ENCODE measurements around the gene HOXD1. TPM values are rescaled to one million over a fixed set of nuclear protein-coding genes. Genes with fewer than 3 reads are reported as not detected.

Gene HOXD1
- total RNA-seq, 2 experiments from 2014 or later: not detected

DNA sequence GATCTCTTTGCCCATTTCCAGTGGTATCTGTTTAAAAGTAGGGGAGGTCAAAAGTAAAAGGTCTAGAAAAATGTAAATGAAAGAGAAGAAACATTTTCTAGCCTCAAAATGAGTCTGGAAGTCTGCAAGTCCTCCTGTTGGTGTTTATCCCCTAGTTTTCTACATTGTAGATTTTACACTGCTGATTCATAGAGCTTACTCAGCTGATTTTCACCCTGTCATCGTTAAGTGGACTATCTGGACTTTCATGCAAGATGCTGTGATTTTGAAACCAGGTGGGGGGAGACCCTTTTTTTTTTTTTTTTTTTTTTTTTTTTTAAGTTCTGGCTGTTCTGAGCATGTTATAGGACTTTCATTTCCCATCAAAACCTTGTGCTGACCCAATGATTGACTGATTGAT lies 21.1 kb upstream of the HOXD1 start:
- Mint-ChIP-seq H3K4me1 (peaks cover 1% of the 10 kb centered on the region), H3K4me3 (no peak overlapping the region), H3K27me3 (peaks cover 76% of the 10 kb centered on the region), H3K9me3 (peaks cover 2% of the 10 kb centered on the region), H3K27ac (no peak overlapping the region), H3K36me3 (no peaks in the 10 kb centered on the region)
- no peak for ATAC-seq (ENCODE audit: low read depth)
- POLR2A ChIA-PET: no interaction called here
- no peak for DNase-seq

DNA sequence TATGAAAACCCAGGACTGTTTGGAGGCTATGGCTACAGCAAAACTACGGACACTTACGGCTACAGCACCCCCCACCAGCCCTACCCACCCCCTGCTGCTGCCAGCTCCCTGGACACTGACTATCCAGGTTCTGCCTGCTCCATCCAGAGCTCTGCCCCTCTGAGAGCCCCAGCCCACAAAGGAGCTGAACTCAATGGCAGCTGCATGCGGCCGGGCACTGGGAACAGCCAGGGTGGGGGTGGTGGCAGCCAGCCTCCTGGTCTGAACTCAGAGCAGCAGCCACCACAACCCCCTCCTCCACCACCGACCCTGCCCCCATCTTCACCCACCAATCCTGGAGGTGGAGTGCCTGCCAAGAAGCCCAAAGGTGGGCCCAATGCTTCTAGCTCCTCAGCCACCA lies 19.3 kb upstream of the HOXD1 start:
- POLR2A ChIA-PET: no interaction called here
- no peak for DNase-seq
- Mint-ChIP-seq H3K4me3 (no peak overlapping the region), H3K36me3 (peaks cover 2% of the 10 kb centered on the region), H3K4me1 (peaks cover 6% of the 10 kb centered on the region), H3K9me3 (peaks cover 4% of the 10 kb centered on the region), H3K27me3 (peaks cover 77% of the 10 kb centered on the region), H3K27ac (no peak overlapping the region)
- no peak for ATAC-seq (ENCODE audit: low read depth)

DNA sequence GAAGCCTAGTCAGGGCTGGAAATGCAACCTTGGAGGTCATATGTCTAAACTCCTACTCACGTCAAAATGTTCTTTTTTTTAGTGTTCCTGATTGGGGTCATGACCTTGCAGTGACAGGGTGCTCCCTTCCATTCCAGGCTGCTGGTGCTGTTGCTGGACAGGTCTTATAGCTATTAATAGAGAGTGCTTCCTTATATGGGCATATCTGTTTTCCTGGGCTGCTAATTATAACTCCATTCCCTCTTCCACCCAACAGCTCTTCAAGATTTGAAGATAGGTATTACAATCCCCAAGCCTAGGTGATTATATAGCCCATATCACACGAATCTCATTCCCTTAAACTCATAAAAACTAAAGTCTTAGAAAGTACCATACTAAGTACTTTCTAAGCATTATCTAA lies 18.8 kb upstream of the HOXD1 start:
- H3K4me3 Mint-ChIP-seq: no peak overlapping the region
- no peak for ATAC-seq (ENCODE audit: low read depth)

DNA sequence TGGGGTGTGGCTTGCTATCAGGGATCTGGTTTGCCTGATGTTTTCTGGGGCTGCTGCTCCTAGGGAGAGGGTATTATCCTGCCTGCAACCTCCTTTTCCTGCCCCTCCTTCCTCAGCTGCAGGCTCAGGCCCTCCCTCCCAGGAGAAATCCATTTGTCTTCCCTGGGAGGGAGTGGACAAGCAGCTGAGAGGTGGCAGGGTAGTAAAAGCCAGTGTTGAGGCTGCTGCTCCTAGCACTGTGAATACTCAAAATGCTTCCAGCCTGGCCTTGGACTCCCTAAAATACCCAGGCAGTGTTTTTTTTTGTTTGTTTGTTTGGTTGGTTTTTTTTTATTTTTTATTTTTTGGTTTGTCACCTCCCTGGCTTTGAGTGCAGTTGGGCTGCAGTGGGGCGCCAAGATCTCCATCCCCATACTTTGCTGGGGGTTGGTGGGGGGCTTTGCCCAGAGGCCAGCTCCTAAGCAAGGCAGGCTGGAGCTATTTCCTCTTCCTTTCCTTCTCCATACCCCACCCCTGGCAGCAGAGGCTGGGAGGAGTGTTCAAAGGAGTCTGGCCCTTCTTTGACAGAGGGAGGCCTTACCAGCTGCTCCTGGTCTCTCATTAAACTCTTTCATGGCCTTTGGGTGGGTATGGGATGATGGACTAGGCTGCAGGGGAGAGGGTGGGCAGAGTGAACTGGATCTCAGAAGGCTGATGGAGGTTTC lies 17.7 kb upstream of the HOXD1 start:
- peaks cover 78% of the 10 kb centered on the region for H3K27me3 Mint-ChIP-seq
- POLR2A ChIA-PET: no interaction called here
- ATAC-seq (ENCODE audit: low read depth) (no peak), DNase-seq (no peak)
- H3K4me1 Mint-ChIP-seq: peaks cover 6% of the 10 kb centered on the region
- H3K36me3 Mint-ChIP-seq: peaks cover 2% of the 10 kb centered on the region
- H3K4me3 Mint-ChIP-seq: no peak overlapping the region
- peaks cover 3% of the 10 kb centered on the region for H3K9me3 Mint-ChIP-seq
- no peak overlapping the region for H3K27ac Mint-ChIP-seq

More for the DNA sequence above, 18.8 kb upstream of the HOXD1 start:
- peaks cover 2% of the 10 kb centered on the region for H3K36me3 Mint-ChIP-seq
- peaks cover 3% of the 10 kb centered on the region for H3K9me3 Mint-ChIP-seq
- peaks cover 78% of the 10 kb centered on the region for H3K27me3 Mint-ChIP-seq
- POLR2A ChIA-PET: no interaction called here
- H3K4me1 Mint-ChIP-seq: peaks cover 6% of the 10 kb centered on the region
- no peak overlapping the region for H3K27ac Mint-ChIP-seq
- no peak for DNase-seq

DNA sequence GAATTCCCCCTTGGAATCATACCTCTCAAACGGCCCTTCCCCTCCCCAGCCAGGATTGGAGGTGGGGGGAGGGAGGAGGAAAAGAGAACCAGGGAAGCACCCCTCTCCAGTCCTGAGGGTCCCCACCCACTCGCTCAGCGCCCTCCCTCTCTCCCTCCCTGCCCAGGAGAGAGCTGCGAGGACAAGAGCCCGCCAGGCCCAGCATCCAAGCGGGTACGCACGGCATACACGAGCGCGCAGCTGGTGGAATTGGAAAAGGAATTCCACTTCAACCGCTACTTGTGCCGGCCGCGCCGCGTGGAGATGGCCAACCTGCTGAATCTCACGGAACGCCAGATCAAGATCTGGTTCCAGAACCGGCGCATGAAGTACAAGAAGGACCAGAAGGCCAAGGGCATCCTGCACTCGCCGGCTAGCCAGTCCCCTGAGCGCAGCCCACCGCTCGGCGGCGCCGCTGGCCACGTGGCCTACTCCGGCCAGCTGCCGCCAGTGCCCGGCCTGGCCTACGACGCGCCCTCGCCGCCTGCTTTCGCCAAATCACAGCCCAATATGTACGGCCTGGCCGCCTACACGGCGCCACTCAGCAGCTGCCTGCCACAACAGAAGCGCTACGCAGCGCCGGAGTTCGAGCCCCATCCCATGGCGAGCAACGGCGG lies 17.0 kb upstream of the HOXD1 start:
- DNase-seq (no peak), ATAC-seq (ENCODE audit: low read depth) (no peak)
- peaks cover 3% of the 10 kb centered on the region for H3K9me3 Mint-ChIP-seq
- H3K4me1 Mint-ChIP-seq: peaks cover 6% of the 10 kb centered on the region
- POLR2A ChIA-PET: no interaction called here
- no peak overlapping the region for H3K4me3 Mint-ChIP-seq
- peaks cover 2% of the 10 kb centered on the region for H3K36me3 Mint-ChIP-seq
- no peak overlapping the region for H3K27ac Mint-ChIP-seq
- H3K27me3 Mint-ChIP-seq: peaks cover 78% of the 10 kb centered on the region

DNA sequence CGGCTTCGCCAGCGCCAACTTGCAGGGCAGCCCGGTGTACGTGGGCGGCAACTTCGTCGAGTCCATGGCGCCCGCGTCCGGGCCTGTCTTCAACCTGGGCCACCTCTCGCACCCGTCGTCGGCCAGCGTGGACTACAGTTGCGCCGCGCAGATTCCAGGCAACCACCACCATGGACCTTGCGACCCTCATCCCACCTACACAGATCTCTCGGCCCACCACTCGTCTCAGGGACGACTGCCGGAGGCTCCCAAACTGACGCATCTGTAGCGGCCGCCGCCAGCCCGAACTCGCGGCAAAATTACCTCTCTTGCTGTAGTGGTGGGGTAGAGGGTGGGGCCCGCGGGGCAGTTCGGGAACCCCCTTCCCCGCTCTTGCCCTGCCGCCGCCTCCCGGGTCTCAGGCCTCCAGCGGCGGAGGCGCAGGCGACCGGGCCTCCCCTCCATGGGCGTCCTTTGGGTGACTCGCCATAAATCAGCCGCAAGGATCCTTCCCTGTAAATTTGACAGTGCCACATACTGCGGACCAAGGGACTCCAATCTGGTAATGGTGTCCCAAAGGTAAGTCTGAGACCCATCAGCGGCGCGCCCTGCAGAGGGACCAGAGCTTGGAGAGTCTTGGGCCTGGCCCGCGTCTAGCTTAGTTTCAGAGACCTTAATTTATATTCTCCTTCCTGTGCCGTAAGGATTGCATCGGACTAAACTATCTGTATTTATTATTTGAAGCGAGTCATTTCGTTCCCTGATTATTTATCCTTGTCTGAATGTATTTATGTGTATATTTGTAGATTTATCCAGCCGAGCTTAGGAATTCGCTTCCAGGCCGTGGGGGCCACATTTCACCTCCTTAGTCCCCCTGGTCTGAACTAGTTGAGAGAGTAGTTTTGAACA lies 16.2 kb upstream of the HOXD1 start:
- no peak overlapping the region for H3K4me3 Mint-ChIP-seq
- peaks cover 78% of the 10 kb centered on the region for H3K27me3 Mint-ChIP-seq
- POLR2A ChIA-PET: no interaction called here
- peaks cover 3% of the 10 kb centered on the region for H3K36me3 Mint-ChIP-seq
- peak overlapping the region; percentile 54 for H3K27ac Mint-ChIP-seq
- H3K4me1 Mint-ChIP-seq: peaks cover 6% of the 10 kb centered on the region
- no peak for DNase-seq
- ATAC-seq (ENCODE audit: low read depth): no peak
- H3K9me3 Mint-ChIP-seq: peaks cover 3% of the 10 kb centered on the region

DNA sequence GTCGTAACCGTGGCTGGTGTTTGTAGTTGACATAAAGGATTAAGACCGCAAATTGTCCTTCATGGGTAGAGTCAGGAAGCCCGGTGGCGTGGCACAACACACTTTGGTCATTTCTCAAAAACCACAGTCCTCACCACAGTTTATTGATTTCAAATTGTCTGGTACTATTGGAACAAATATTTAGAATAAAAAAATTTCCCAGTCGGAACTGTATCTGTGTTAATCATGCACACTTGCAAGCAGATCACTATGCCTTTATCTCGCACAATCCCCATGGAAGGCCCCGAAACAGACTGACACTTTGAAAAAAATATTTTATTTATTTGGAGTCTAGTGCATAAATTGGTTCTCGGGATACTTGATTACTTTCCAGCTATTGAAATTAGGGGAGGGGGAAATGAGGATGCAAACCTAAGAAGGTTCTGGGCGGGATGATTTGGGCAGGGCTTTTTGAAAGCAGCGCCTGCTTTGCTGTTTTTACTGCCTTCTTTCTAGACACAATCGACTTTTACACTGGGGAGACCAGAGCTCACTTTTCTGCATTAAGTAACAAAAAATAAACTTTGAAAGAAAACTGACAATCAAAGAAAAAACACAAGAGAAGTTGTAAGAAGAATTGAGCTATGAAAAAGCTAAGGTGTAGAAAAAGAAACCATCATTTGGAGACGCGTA lies 15.4 kb upstream of the HOXD1 start:
- POLR2A ChIA-PET: no interaction called here
- peaks cover 4% of the 10 kb centered on the region for H3K36me3 Mint-ChIP-seq
- peaks cover 80% of the 10 kb centered on the region for H3K27me3 Mint-ChIP-seq
- no peak overlapping the region for H3K27ac Mint-ChIP-seq
- H3K4me3 Mint-ChIP-seq: no peak overlapping the region
- H3K9me3 Mint-ChIP-seq: peaks cover 3% of the 10 kb centered on the region
- H3K4me1 Mint-ChIP-seq: peaks cover 7% of the 10 kb centered on the region
- no peak for ATAC-seq (ENCODE audit: low read depth)
- DNase-seq: no peak

DNA sequence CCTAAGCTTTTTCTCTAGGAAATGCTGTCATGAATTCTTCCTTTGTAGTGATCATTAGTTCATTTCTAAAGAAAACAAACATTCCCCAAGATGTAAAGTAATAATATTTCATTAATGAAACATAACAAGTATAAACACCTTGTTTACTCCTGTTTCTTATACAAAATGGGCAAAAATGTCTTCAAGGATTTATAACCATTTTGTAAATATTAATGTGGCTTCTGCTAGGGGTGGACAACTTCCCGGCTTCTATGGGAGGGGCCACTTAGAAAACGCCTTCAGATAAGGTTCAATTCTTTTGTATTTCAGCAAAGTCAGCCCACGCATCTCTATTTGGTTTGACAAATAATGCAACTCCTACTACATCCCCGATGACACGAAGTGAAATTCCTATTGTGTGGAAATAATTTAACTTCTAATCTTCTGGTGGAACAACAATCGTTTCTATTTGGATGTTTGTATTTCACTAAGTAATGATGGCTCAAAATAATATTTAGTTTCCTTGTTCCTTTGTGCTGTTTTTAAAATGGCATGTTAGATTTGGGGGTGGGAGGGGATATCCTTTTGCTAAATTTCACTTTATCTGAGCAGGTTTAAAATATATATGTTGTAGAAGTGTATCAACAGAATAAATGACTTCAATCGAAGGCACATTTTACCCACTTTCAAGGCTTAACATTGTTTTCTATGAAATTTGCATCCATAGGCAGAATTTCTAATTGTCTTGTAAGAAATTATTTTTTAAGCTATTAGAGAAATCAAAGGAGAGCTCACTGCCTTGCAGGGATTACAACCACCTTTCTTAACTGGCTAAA lies 14.7 kb upstream of the HOXD1 start:
- no peak for DNase-seq
- ATAC-seq (ENCODE audit: low read depth): no peak
- Mint-ChIP-seq H3K4me1 (peaks cover 9% of the 10 kb centered on the region), H3K9me3 (peaks cover 3% of the 10 kb centered on the region), H3K27me3 (peaks cover 85% of the 10 kb centered on the region), H3K27ac (no peak overlapping the region), H3K4me3 (no peak overlapping the region), H3K36me3 (peaks cover 4% of the 10 kb centered on the region)
- POLR2A ChIA-PET: no interaction called here

DNA sequence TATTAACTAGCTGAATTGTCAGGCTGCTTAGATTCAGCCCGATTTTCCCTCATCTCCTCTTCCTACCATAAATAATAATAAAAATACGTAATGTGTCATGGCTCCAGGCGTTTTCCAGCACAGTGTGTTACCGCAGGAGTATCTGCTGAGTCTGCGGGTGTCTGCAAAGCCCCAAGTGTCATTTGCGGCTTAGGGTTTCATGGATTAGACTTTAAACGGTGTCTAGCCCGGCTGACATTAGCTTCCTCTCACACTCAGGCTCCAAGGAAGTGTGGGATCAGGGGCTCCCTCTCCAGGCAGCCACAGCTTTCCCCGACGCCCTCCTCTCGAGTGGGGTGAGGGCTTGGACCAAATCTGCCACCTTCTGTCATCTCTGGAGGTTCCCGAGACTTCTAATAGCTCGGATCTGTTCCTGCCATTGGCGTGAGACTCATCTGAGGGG lies 14.1 kb upstream of the HOXD1 start:
- peaks cover 88% of the 10 kb centered on the region for H3K27me3 Mint-ChIP-seq
- ATAC-seq (ENCODE audit: low read depth) (no peak), DNase-seq (no peak)
- no peak overlapping the region for H3K27ac Mint-ChIP-seq
- POLR2A ChIA-PET: no interaction called here
- peaks cover 4% of the 10 kb centered on the region for H3K36me3 Mint-ChIP-seq
- peaks cover 9% of the 10 kb centered on the region for H3K4me1 Mint-ChIP-seq
- H3K9me3 Mint-ChIP-seq: peaks cover 3% of the 10 kb centered on the region
- no peak overlapping the region for H3K4me3 Mint-ChIP-seq

DNA sequence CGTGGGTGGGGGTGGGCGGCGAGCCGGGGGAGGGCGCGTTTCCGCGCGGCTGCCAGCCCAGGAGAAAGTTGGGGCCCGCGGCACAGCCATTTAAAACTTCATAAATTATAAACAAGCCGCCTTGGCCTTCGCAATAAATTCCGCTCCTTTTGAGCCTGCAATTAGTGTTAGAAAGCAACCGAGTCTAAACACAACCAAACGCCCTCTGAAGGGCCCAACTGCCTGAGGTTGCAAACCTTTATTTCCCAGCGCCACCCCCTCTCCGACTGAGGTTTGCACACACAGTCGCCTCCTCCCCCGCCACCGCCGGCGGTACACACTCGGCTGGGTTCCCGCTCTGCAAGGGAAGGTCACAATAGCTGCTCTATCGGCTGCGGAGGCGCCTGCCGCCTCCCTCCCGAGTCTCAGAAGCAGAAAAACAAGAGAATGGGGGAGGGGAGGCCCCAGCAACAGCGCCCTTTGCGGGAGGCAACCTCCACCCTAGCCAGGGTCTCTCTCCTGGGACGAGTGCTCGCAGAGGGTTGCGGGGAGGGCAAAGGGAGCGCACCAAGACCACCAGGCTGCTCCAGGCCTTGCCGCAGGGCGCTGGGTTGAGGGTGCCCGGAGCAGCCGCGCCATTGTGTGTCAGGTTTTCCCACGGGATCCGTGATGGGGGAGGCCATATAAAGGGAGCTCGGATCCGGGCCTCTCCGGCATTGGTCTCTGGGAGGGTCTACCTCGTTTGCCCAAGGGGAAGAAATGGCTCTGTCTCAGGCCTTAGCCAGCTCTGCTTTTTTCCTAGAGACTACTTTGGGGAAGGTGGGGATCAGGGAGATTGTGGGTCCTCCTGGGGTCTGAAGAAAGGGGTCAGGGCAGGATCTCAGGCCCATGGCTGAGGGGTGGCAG lies 13.4 kb upstream of the HOXD1 start:
- H3K4me1 Mint-ChIP-seq: peaks cover 9% of the 10 kb centered on the region
- H3K9me3 Mint-ChIP-seq: peaks cover 3% of the 10 kb centered on the region
- ATAC-seq (ENCODE audit: low read depth): no peak
- POLR2A ChIA-PET: no interaction called here
- H3K36me3 Mint-ChIP-seq: peaks cover 4% of the 10 kb centered on the region
- no peak overlapping the region for H3K4me3 Mint-ChIP-seq
- no peak for DNase-seq
- H3K27me3 Mint-ChIP-seq: peaks cover 92% of the 10 kb centered on the region
- no peak overlapping the region for H3K27ac Mint-ChIP-seq

DNA sequence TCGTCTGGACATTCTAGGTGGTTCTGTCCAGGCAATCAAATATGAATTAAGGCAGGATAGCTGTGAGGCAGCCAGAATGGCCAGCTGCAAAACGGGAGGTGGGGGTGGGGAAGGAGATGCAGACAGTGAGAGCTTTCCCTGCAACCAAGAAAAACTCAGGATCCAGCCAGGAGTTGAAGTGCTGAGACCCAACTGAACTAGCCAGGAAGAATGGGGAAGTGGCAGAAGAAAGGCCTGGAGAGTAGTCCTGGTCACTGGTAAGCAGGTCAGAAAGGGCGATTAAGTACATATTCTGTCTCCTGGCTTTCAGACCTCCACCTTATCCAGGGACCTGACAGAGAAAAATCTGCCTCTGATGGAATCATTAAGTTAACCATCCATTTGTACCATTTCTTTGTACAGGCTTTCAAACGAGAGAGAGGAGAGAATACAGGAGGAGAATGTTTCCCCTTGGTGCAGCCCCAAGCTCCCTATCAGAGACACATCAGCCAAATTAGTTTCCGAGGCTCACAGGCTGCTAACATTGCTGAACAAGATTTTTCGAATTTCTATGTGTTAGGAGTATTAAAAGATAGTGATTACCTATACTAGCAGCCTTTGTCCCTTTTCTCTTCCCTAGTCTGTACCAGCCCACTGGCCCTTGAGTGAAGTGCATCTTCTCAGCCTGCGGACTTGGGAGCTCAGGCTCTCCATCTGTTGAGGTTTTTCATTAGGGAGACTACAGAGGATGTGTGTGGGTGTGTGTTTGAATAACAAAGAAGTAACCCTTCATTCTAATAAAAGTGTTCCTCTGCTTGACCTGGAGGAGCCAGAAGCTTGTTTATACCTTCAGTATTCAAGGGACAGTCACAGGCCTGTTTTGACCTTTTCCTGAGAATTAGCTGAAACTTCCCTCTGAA lies 12.5 kb upstream of the HOXD1 start:
- DNase-seq (no peak), ATAC-seq (ENCODE audit: low read depth) (no peak)
- no peak overlapping the region for H3K27ac Mint-ChIP-seq
- peaks cover 4% of the 10 kb centered on the region for H3K36me3 Mint-ChIP-seq
- H3K4me1 Mint-ChIP-seq: peaks cover 9% of the 10 kb centered on the region
- H3K27me3 Mint-ChIP-seq: peaks cover 91% of the 10 kb centered on the region
- H3K9me3 Mint-ChIP-seq: peaks cover 3% of the 10 kb centered on the region
- POLR2A ChIA-PET: interaction anchor here (0.6 kb wide), 1 partner anchor 463 kb away, joined by 5 read pairs; no protein-coding TSS in a partner anchor
- H3K4me3 Mint-ChIP-seq: no peak overlapping the region
